ENCODE results near the gene PICALM.
A peak's percentile ranks its signal among the peaks of the same experiment; 100 is the strongest.
"Not testable (repeated sequence)": the region's sequence is repeated elsewhere in the genome, so short reads cannot be mapped to it uniquely, and the experiment has no call there.

PICALM gene

GRCh38 chr11:86068951-86069407 is at the start of gene PICALM:
TSS of gene PICALM (minus strand) at chr11:86069084. CDS start at chr11:86068780, 304 bp downstream.
- peak; percentile 99 for DNase-seq (ENCODE audit: low spot score)

GRCh38 chr11:86118253-86118652 is 49.4 kb upstream of the PICALM start:
- DNase-seq (ENCODE audit: low spot score), result no peak

GRCh38 chr11:86117712-86118063 is 48.8 kb upstream of the PICALM start:
- DNase-seq (ENCODE audit: low spot score), result no peak

- no peak for DNase-seq (ENCODE audit: low spot score)
Observed at GRCh38 chr11:86117001-86117711, 48.3 kb upstream of the PICALM start.

- DNase-seq (ENCODE audit: low spot score), result peak; percentile 49
Observed at GRCh38 chr11:86116386-86116726, 47.5 kb upstream of the PICALM start.

GRCh38 chr11:86115542-86116385 is 46.9 kb upstream of the PICALM start:
- DNase-seq (ENCODE audit: low spot score), result no peak

GRCh38 chr11:86108890-86109638 is 40.2 kb upstream of the PICALM start:
- DNase-seq (ENCODE audit: low spot score), result no peak

- no peak for DNase-seq (ENCODE audit: low spot score)
Observed at GRCh38 chr11:86108191-86108590, 39.3 kb upstream of the PICALM start.

- no peak for DNase-seq (ENCODE audit: low spot score)
Observed at GRCh38 chr11:86106916-86107315, 38.0 kb upstream of the PICALM start.

GRCh38 chr11:86106031-86106430 is 37.1 kb upstream of the PICALM start:
- not testable (repeated sequence) for DNase-seq (ENCODE audit: low spot score)

GRCh38 chr11:86105601-86106000 is 36.7 kb upstream of the PICALM start:
- DNase-seq (ENCODE audit: low spot score), result not testable (repeated sequence)

- DNase-seq (ENCODE audit: low spot score), result peak; percentile 17
Observed at GRCh38 chr11:86103808-86104207, 34.9 kb upstream of the PICALM start.

GRCh38 chr11:86101941-86102407 is 33.1 kb upstream of the PICALM start:
- DNase-seq (ENCODE audit: low spot score), result no peak

GRCh38 chr11:86101493-86101892 is 32.6 kb upstream of the PICALM start:
- no peak for DNase-seq (ENCODE audit: low spot score)

GRCh38 chr11:86099874-86100273 is 31.0 kb upstream of the PICALM start:
- DNase-seq (ENCODE audit: low spot score), result no peak

GRCh38 chr11:86097980-86098379 is 29.1 kb upstream of the PICALM start:
- DNase-seq (ENCODE audit: low spot score), result no peak

GRCh38 chr11:86091566-86091965 is 22.7 kb upstream of the PICALM start:
- DNase-seq (ENCODE audit: low spot score), result no peak

- no peak for DNase-seq (ENCODE audit: low spot score)
Observed at GRCh38 chr11:86091086-86091485, 22.2 kb upstream of the PICALM start.

- DNase-seq (ENCODE audit: low spot score), result no peak
Observed at GRCh38 chr11:86089659-86090058, 20.8 kb upstream of the PICALM start.

GRCh38 chr11:86087688-86088087 is 18.8 kb upstream of the PICALM start:
- DNase-seq (ENCODE audit: low spot score), result not testable (repeated sequence)

GRCh38 chr11:86087256-86087655 is 18.4 kb upstream of the PICALM start:
- DNase-seq (ENCODE audit: low spot score), result no peak

- no peak for DNase-seq (ENCODE audit: low spot score)
Observed at GRCh38 chr11:86081455-86081854, 12.6 kb upstream of the PICALM start.

- DNase-seq (ENCODE audit: low spot score), result no peak
Observed at GRCh38 chr11:86079421-86079820, 10.5 kb upstream of the PICALM start.
